ENCODE results near the gene NPSR1. TPM values are rescaled to one million over a fixed set of nuclear protein-coding genes. Genes with fewer than 3 reads are reported as not detected.

The NPSR1 gene
- total RNA-seq, 1 donor from 2014 or later = not detected

GRCh38 chr7:34677491-34677890 is 19.5 kb downstream of the NPSR1 start:
- no peak for TF ChIP-seq CTCF (IDR thresholded peaks at IDR 0.05; ENCODE audit: unreplicated experiment)
- Mint-ChIP-seq H3K27me3 (no peaks in the 10 kb centered on the region), H3K36me3 (ENCODE audit: insufficient read depth) (no peaks in the 10 kb centered on the region), H3K4me1 (ENCODE audit: low read depth) (peaks cover 1% of the 10 kb centered on the region), H3K4me3 (ENCODE audit: low read depth) (no peak overlapping the region), H3K27ac (no peak overlapping the region), H3K9me3 (ENCODE audit: low read depth) (no peaks in the 10 kb centered on the region)
- DNase-seq (ENCODE audit: low spot score, unreplicated experiment) = no peak

DNA sequence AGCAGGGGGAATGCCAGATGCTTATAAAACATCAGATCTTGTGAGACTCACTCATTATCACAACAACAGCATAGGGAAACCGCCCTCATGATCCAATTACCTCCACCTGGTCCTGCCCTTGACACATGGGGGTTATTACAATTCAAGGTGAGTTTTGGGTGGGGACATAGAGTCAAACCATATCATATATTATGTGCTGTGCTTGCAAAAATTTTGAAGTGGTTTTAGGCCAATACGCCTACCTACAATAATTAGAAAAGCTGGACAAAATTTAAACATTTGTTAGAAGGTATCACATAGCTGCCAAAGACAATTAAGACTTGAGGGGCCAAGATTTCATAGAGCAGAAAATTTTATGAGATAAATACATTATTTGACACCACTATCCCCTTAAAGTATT is 29.5 kb downstream of the NPSR1 start:
- no peak for TF ChIP-seq CTCF (IDR thresholded peaks at IDR 0.05; ENCODE audit: unreplicated experiment)
- Mint-ChIP-seq H3K27me3 (no peaks in the 10 kb centered on the region), H3K27ac (no peak overlapping the region), H3K36me3 (ENCODE audit: insufficient read depth) (no peaks in the 10 kb centered on the region), H3K4me3 (ENCODE audit: low read depth) (no peak overlapping the region), H3K4me1 (ENCODE audit: low read depth) (no peaks in the 10 kb centered on the region), H3K9me3 (ENCODE audit: low read depth) (peaks cover 1% of the 10 kb centered on the region)
- DNase-seq (ENCODE audit: low spot score, unreplicated experiment) = no peak

GRCh38 chr7:34696415-34696814 is 38.4 kb downstream of the NPSR1 start:
- no peak for TF ChIP-seq CTCF (IDR thresholded peaks at IDR 0.05; ENCODE audit: unreplicated experiment)
- H3K9me3 Mint-ChIP-seq (ENCODE audit: low read depth) = peaks cover 38% of the 10 kb centered on the region
- H3K4me3 Mint-ChIP-seq (ENCODE audit: low read depth) = no peak overlapping the region
- H3K36me3 Mint-ChIP-seq (ENCODE audit: insufficient read depth) = peaks cover 9% of the 10 kb centered on the region
- H3K27me3 Mint-ChIP-seq = no peaks in the 10 kb centered on the region
- no peak for DNase-seq (ENCODE audit: low spot score, unreplicated experiment)
- peaks cover 4% of the 10 kb centered on the region for H3K4me1 Mint-ChIP-seq (ENCODE audit: low read depth)
- no peak overlapping the region for H3K27ac Mint-ChIP-seq

DNA sequence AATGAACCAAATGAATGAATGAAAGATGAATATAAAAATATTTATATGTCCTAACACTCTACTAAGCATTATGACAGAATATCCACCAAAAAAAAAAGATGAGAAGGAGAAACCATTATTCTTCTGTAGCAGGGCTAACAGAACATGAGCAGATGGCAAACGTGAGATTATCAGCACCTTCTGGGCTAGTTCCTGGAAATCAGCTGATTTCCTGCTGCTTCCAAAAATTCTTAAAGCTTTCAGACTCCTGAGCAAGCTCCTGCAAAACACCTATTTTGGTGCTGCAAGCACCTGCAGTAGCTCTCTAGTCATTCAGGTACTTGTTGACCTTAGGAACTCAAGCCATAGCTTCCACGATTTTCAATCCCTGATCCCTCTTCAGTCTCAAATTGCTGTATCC is 51.8 kb downstream of the NPSR1 start:
- Mint-ChIP-seq H3K36me3 (ENCODE audit: insufficient read depth) (no peaks in the 10 kb centered on the region), H3K4me1 (ENCODE audit: low read depth) (no peaks in the 10 kb centered on the region), H3K27me3 (no peaks in the 10 kb centered on the region), H3K4me3 (ENCODE audit: low read depth) (no peak overlapping the region), H3K27ac (no peak overlapping the region), H3K9me3 (ENCODE audit: low read depth) (no peaks in the 10 kb centered on the region)
- no peak for TF ChIP-seq CTCF (IDR thresholded peaks at IDR 0.05; ENCODE audit: unreplicated experiment)
- no peak for DNase-seq (ENCODE audit: low spot score, unreplicated experiment)

DNA sequence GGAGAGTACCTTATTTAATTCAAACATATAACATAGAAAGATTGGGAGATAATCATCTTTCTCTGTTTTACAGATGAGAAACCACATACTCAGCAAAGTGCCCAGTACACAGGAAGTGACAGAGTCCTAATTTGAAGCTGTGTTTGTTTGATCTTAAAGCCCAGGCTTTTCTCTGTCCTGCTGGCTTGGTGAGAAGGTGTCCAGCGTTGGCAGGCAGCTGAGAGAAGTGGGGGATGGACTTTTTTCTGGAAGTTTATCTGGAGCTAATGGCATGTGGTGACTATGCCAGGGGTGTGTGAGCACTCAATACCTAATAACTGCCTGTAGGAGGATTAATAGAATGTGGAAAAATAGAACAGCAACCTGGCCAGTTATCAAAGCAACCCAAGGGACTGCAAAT is 60.8 kb downstream of the NPSR1 start:
- no peak overlapping the region for H3K4me3 Mint-ChIP-seq (ENCODE audit: low read depth)
- no peaks in the 10 kb centered on the region for H3K27me3 Mint-ChIP-seq
- H3K9me3 Mint-ChIP-seq (ENCODE audit: low read depth) = no peaks in the 10 kb centered on the region
- H3K27ac Mint-ChIP-seq = no peak overlapping the region
- H3K36me3 Mint-ChIP-seq (ENCODE audit: insufficient read depth) = no peaks in the 10 kb centered on the region
- H3K4me1 Mint-ChIP-seq (ENCODE audit: low read depth) = peaks cover 3% of the 10 kb centered on the region
- TF ChIP-seq CTCF (IDR thresholded peaks at IDR 0.05; ENCODE audit: unreplicated experiment) = no peak
- no peak for DNase-seq (ENCODE audit: low spot score, unreplicated experiment)
